PFSK-1 (cell line): ENCODE measurements around the gene SSNA1.

Experiments used
- FOXP2 ChIP-seq: optimal IDR thresholded peaks from 2 replicates; pipeline ENCODE3; 2011; ENCODE audit warnings: borderline replicate concordance, control low read depth, inconsistent platforms; ENCODE audit not compliant: insufficient read depth; ENCODE audit errors: extremely low read length, extremely low read depth
- POLR2AphosphoS5 ChIP-seq: IDR thresholded peaks from 2 replicates; pipeline ENCODE4 v1.6.1; 2012; ENCODE audit warnings: low read depth, mild to moderate bottlenecking, control low read depth, low read length, moderate library complexity
- REST ChIP-seq, 2 experiments: IDR thresholded peaks; 2 replicates each; pipeline versions ENCODE4 v1.6.1 to v1.8.0; 2011 to 2012; ENCODE audit warnings: low read depth in 2 of 2, low read length in 2 of 2, control low read depth in 1 of 2, inconsistent platforms in 1 of 2, mild to moderate bottlenecking in 1 of 2, moderate library complexity in 1 of 2; ENCODE audit not compliant: insufficient read depth in 1 of 2
- SIN3A ChIP-seq: IDR thresholded peaks from 2 replicates; pipeline ENCODE4 v1.6.1; 2012; ENCODE audit warnings: mild to moderate bottlenecking, low read length, moderate library complexity, borderline replicate concordance; ENCODE audit not compliant: insufficient read depth
- TAF1 ChIP-seq: IDR thresholded peaks from 2 replicates; pipeline ENCODE4 v1.6.1; 2012; ENCODE audit warnings: low read length, control low read depth, borderline replicate concordance; ENCODE audit not compliant: insufficient read depth

The SSNA1 gene

GRCh38 chr9:137236238-137236935, 47.9 kb downstream of the SSNA1 start:
- TF ChIP-seq REST (IDR thresholded peaks at IDR 0.05; ENCODE audit: insufficient read depth in 1 of 2, low read depth in 2 of 2, low read length in 2 of 2) = no peak
- TF ChIP-seq SIN3A = no peak
- no peak for TF ChIP-seq TAF1
- TF ChIP-seq FOXP2 = no peak
- no peak for TF ChIP-seq POLR2AphosphoS5

GRCh38 chr9:137236936-137237421, 48.5 kb downstream of the SSNA1 start:
- TF ChIP-seq POLR2AphosphoS5 (no peak), SIN3A (no peak), FOXP2 (no peak), REST (IDR thresholded peaks at IDR 0.05; ENCODE audit: insufficient read depth in 1 of 2, low read depth in 2 of 2, low read length in 2 of 2) (no peak), TAF1 (no peak)

GRCh38 chr9:137237759-137238726, 49.6 kb downstream of the SSNA1 start:
- TF ChIP-seq POLR2AphosphoS5 = no peak
- TF ChIP-seq REST (IDR thresholded peaks at IDR 0.05; ENCODE audit: insufficient read depth in 1 of 2, low read depth in 2 of 2, low read length in 2 of 2) = no peak
- no peak for TF ChIP-seq FOXP2
- TF ChIP-seq TAF1 = no peak
- no peak for TF ChIP-seq SIN3A
